Activated CD4-positive, alpha-beta T cell treated with anti-CD3 and anti-CD28 coated beads, Interleukin-2, amount 50 U/mL, for 24 hours (primary cell): ENCODE results near the gene MAN1A1.

Experiments
- DNase-seq, 2 donors: peaks; one replicate each; pipeline ENCODE4 v3.0.0-alpha.2; 2020; ENCODE audit warnings: low read depth in 1 of 2, low spot score in 1 of 2

The MAN1A1 gene

GRCh38 chr6:119326291-119327005 is 23.1 kb downstream of the MAN1A1 start:
- DNase-seq = no peak

GRCh38 chr6:119325559-119326265 is 23.8 kb downstream of the MAN1A1 start:
- no peak for DNase-seq

DNA sequence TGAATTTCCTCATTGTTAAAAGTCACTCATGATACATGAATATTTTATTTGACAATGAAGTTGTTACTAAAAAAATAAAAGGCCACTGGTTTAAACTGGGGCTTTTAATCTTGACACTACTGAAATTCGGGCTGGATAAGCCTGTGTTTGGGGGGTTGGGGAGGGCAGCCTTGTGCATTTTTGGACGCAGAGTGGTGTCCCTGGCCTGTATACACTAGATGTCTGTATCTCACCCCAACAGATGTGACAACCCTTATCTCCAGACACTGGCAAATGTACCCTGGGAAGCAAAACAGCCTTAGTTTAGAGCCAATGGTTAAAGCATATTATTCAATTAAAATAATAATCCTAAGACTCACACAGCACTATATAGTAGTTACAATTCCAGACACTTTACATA is 24.8 kb downstream of the MAN1A1 start:
- DNase-seq = no peak

GRCh38 chr6:119323931-119324330 is 25.6 kb downstream of the MAN1A1 start:
- no peak for DNase-seq

DNA sequence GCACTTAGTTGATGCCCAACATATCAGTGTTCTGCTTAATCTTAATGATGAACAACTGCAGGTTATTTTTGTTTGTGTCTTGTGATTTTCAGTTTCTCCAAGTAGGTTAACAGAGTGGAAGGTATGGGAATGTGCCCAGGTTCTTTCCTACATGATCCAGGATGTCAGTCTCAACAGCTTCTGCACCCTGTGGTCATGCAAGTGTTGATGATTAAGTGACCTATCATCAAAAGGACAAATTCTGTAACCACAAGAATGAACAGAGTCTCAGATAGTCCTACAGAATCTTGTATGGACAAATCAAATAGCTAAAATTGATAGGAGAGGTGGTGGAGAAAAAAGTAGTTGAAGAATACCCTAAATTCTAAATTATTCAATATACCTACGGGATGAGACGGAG is 26.1 kb downstream of the MAN1A1 start:
- no peak for DNase-seq

- no peak for DNase-seq
Measured at GRCh38 chr6:119322715-119323350, 26.7 kb downstream of the MAN1A1 start.

GRCh38 chr6:119322034-119322433 is 27.5 kb downstream of the MAN1A1 start:
- DNase-seq = no peak

DNA sequence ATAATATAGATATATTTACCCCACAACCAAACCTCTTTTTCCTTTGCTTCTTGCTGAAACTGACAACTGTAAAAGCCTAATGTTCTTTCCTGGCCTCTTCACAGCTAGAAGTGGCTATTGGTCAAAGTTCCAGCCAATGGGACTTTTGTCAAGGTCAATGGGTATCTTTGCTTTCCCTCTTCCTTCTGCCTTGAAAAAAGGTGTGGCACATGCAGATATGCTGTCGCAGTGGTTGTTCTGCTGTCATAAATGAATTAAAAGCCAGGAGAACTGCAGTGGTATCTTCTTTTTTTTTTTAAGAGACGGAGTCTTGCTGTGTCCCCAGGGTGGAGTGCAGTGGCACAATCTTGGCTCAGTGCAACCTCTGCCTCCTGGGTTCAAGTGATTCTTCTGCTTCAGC is 29.9 kb downstream of the MAN1A1 start:
- DNase-seq = no peak

DNA sequence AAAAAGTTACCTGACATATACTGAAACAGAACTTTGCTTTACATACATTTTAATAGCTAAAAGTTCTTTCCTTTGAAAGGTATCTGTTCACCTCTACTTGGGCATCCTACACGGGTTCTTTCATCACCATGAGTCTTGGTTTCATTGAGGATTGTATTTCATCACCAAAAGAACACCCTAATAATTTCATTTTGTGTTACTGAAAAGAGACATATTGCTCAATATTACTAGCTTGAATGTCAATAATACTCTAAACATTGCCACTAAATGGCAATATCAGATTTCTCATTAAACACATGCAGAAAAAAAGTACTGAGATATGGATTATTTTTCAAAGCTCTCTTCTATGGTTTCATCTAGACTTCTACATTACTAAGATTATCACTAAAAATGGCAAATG is 30.8 kb downstream of the MAN1A1 start:
- DNase-seq = no peak

DNA sequence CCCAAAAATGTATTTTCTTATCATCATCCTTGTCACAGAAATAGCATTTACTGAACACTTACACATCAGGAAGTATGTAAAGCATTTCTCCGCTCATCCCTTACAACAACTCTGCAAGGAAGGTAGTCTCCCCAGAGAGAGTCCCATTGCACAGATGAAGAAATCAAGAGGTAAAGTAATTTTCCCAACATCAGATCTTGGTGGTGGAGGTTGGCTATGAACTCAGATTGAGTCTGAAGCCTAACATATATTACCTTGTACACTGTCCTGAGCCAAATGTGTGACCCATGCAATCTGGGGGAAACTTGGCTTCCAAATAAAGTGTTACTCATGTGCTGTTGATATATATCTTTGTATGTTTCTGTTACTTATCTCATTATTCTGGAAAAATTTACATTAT is 31.4 kb downstream of the MAN1A1 start:
- no peak for DNase-seq

GRCh38 chr6:119317007-119317406 is 32.6 kb downstream of the MAN1A1 start:
- no peak for DNase-seq

- DNase-seq = no peak
Measured at GRCh38 chr6:119314885-119315272, 34.7 kb downstream of the MAN1A1 start.

GRCh38 chr6:119313937-119314884 is 35.4 kb downstream of the MAN1A1 start:
- no peak for DNase-seq

GRCh38 chr6:119312875-119313338 is 36.7 kb downstream of the MAN1A1 start:
- DNase-seq = peak in 1 of 2 donors; percentile 11

DNA sequence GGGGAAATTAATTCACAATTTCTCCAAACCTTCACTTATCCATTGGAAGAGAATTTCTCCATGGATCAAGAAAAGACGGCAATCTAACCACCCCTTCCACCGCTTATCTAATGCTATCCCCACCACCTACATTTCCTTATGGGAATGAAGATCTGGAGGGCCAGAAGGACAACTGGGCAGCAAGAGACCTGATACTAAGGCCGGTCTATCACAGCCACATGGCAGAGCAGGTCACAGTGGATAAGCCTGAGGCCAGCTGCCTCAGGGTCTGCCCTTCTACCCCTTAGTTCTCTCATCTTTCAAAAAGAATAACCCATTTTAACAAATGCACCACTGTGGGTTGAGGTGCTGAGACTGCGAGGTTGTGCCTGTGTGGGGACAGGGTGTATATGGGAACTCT is 37.1 kb downstream of the MAN1A1 start:
- no peak for DNase-seq

- DNase-seq = no peak
Measured at GRCh38 chr6:119311514-119312142, 37.9 kb downstream of the MAN1A1 start.

- DNase-seq = no peak
Measured at GRCh38 chr6:119310486-119311036, 39.0 kb downstream of the MAN1A1 start.

DNA sequence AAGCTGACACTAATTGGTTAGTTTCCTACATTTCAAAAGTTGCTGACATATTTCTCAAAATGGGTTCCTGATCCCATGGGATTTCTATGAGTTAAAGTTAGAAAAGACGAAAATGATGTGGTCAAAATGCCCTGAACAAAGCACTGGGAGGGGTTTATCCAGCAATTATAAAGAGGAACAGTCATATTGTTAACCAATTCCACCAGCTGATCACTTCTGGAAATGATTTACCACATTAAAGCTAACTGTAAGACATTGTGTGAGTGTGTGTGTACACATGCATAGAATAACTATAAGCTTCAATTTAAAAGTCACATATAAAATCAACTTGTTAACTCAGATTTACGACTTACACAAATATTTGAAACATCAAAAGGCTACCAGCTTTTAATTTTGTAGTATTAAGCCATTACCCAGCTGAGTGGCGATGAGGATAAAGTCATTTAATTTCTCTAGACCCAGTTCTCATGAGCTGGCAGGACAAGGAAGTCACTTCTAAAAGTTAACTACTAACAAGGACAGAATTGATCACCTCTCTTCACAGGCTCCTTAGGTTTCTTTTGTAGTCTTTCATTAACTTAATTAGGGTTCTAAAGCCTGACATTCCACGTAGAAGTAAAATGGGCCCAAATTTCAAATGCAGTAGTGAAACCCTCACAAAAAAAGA is 40.4 kb downstream of the MAN1A1 start:
- DNase-seq = no peak

GRCh38 chr6:119308048-119308570 is 41.5 kb downstream of the MAN1A1 start:
- DNase-seq = no peak

DNA sequence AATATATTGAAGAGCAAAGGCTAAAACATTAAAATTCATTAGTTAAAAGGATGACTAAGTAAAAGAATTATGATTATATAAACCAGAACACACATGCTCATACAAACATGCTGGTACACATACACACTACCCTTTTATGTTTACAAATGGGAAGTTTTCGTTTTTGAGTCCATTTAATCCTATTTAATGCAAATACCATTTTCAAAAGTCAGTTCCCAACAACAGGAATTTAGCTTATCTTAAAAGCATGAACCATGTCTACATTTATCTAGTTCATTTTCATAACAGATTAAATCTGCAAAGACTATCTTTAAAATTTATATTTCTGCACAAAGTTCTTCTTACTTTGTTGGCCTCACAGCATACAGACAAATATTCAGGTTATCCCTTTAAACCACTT is 42.5 kb downstream of the MAN1A1 start:
- no peak for DNase-seq
